Ishikawa (cell line): Measurements from ENCODE around the gene THEM5.

Experiments used
- CEBPB ChIP-seq: IDR thresholded peaks from 2 replicates; pipeline ENCODE4 v1.6.1; 2012
- CREB1 ChIP-seq: IDR thresholded peaks from 2 replicates; pipeline ENCODE4 v1.6.1; 2012; ENCODE audit warnings: low read depth
- EGR1 ChIP-seq: IDR thresholded peaks from 2 replicates; pipeline ENCODE4 v1.6.1; 2012
- EP300 ChIP-seq: IDR thresholded peaks from 2 replicates; pipeline ENCODE4 v1.6.1; 2012; ENCODE audit warnings: borderline replicate concordance
- FOXM1 ChIP-seq: IDR thresholded peaks from 2 replicates; pipeline ENCODE4 v1.6.1; 2012; ENCODE audit warnings: low read depth, borderline replicate concordance
- NFIC ChIP-seq: IDR thresholded peaks from 2 replicates; pipeline ENCODE4 v1.6.1; 2012
- RAD21 ChIP-seq: IDR thresholded peaks from 2 replicates; pipeline ENCODE4 v1.6.1; 2012; ENCODE audit warnings: low read depth
- REST ChIP-seq: IDR thresholded peaks from 2 replicates; pipeline ENCODE4 v1.6.1; 2012; ENCODE audit warnings: low read depth, mild to moderate bottlenecking
- TAF1 ChIP-seq: IDR thresholded peaks from 2 replicates; pipeline ENCODE4 v1.6.1; 2012; ENCODE audit warnings: low read depth, mild to moderate bottlenecking
- TCF12 ChIP-seq: IDR thresholded peaks from 2 replicates; pipeline ENCODE4 v1.6.1; 2012; ENCODE audit warnings: low read depth
- TEAD4 ChIP-seq: IDR thresholded peaks from 2 replicates; pipeline ENCODE4 v1.6.1; 2012
- USF1 ChIP-seq: IDR thresholded peaks from 2 replicates; pipeline ENCODE4 v1.6.1; 2012
- YY1 ChIP-seq: IDR thresholded peaks from 2 replicates; pipeline ENCODE4 v1.6.1; 2012; ENCODE audit warnings: low read depth
- ZBTB7A ChIP-seq: IDR thresholded peaks from 2 replicates; pipeline ENCODE4 v1.6.1; 2012; ENCODE audit warnings: low read depth
- TF ChIP-seq, protein P1 (sequence below): IDR thresholded peaks from 2 replicates; pipeline ENCODE4 v1.6.1; 2012

Gene THEM5

DNA sequence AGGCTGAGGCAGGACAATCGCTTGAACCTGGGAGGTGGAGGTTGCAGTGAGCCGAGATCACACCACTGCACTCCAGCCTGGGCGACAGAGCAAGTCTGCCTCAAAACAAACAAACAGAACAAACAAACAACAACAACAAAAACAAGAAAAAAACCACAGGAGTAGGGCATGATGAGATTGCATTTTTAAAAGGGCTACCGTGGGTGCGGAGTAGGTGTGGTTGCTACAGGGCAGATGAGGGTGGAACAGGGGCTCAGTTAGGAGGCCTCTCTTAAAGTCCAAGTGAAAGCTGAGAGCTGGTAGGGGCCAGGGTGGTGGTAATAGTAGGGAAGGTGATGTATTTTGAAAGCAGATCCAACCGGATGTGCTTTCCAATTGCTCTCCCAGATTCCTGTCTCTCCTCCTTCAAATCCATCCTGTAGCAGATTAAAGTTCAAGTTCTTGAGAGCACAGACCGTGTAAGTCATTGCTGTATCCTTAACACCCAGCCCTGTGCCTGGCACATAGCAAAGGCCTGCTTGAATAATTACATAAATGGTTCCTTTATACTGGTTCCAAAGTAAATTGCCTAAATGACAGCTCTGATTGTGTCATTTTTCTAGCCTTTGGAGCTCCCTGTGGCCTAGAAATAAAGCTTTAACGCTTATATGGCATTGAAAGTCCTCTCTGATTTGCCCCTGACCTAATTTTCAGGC lies 44.1 kb downstream of the THEM5 start:
- peak; percentile 68 for TF ChIP-seq CEBPB
- no peak for TF ChIP-seq EGR1

- TF ChIP-seq TEAD4, result no peak
- no peak for TF ChIP-seq REST
- TF ChIP-seq CREB1, result no peak
- TF ChIP-seq USF1, result no peak
- TF ChIP-seq FOXM1, result no peak
- TF ChIP-seq, protein P1, sequence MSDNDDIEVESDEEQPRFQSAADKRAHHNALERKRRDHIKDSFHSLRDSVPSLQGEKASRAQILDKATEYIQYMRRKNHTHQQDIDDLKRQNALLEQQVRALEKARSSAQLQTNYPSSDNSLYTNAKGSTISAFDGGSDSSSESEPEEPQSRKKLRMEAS, result no peak
- TF ChIP-seq TAF1, result no peak
- no peak for TF ChIP-seq YY1
- TF ChIP-seq RAD21, result no peak
- no peak for TF ChIP-seq NFIC
These were observed 45.7 kb downstream of the THEM5 start for GRCh38 chr1:151807766-151808165.

DNA sequence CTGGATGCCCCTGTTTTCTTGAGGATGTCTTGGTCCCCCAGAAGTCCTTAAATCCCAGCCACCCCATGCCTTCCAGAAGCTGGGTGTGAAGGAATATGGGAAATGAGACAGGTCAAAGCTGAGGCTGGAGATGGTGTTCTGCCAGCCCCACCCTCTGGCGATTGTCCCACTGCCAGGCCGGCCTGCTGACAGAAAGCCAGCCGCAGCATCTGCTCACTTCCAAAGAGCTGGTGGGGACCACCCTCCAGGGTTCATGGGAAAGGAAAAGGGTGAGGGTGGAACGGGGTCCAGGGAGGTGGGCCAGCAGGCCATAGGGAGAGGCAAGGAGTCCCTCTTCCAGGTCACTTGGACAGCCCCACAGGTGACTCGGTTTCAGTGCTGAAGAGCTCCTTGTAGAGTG lies 46.4 kb downstream of the THEM5 start:
- TF ChIP-seq, protein P1, result no peak
- TF ChIP-seq ZBTB7A, result no peak

DNA sequence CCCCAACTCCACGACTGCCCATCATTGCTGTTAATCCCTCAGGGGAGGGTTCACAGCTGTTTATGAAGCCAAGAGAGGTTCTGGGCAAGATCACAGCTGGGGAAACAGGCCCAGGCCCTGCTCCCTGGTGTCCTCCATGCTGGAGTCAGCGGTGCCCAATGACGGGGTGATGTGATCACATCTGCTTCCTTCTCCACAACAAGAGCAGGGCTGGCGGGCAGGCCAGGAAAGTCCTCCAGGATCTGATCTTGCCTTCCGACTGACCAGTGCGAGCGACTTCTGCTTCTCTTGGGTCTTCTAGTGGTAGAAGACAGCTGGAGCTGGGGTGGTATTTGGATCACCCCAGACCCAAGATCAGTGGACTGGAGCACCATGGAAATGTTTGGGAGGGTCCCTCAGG lies 47.3 kb downstream of the THEM5 start:
- TF ChIP-seq YY1 (no peak), TEAD4 (no peak), EP300 (no peak), USF1 (no peak), EGR1 (no peak), FOXM1 (no peak), TAF1 (no peak), REST (no peak), CEBPB (no peak), RAD21 (no peak), TCF12 (no peak), NFIC (no peak), ZBTB7A (no peak), CREB1 (no peak)

DNA sequence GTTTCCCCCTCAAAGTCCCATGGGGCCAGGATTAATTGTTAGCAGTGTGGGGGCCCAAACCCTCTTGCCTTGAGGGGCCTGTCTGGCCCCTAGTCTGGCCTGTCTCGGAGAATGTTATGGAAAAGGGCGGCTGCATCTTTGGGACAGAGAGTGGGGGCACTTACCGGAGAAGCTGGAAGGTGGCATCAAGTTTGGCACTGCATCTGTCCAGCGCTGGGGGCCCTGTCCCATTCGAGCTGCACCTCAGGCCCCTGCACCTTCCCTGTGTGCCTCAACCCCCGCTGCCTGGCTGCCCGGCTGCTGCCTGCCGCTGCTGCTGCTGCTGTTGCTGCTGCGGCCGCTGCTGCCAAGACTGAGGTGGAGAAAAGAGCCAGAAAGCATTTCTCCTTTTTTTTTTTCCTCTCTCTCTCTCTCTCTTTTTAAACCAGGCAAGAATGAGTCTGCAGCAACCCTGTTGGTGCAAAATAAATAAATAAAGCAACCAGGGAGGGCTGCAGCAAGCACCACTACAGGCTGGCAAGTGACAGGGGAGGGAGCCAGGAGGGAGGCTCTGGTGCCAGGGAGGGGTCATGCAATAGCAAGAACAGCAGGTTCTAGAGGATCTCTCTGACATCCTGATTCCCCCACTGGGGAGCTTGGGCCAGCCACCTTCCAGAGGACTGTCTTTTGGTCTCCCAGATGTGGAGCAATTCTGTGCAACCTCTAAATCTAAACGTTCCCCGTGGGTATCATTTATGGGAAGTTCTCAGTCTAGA lies 48.3 kb downstream of the THEM5 start, which contains the start of gene LINGO4:
Gene LINGO4, minus strand, starts transcription at position 354 of the 755 bp plus-strand sequence. CDS start 2,715 bp downstream, outside the sequence.
- no peak for TF ChIP-seq TEAD4
- no peak for TF ChIP-seq ZBTB7A
- TF ChIP-seq EP300, result no peak
- TF ChIP-seq EGR1, result no peak
- TF ChIP-seq, protein P1, result no peak
- TF ChIP-seq TCF12, result no peak
- TF ChIP-seq FOXM1, result no peak
- TF ChIP-seq TAF1, result no peak

- TF ChIP-seq TEAD4 (no peak), FOXM1 (no peak), TAF1 (no peak), REST (no peak), CREB1 (no peak), YY1 (no peak), CEBPB (no peak), ZBTB7A (no peak), USF1 (no peak)
- TF ChIP-seq, protein P1, result no peak
These were observed 49.6 kb downstream of the THEM5 start for GRCh38 chr1:151803915-151804314.
